Ovary (tissue), 9 donors: ENCODE measurements around the gene TSPAN14. TPM values are rescaled to one million over a fixed set of nuclear protein-coding genes. Genes with fewer than 3 reads are reported as not detected.
A peak's percentile ranks its signal among the peaks of the same experiment; 100 is the strongest.

Source experiments
- DNase-seq, 5 donors: peaks; one replicate each; pipeline ENCODE4 v3.0.0-alpha.2; 2019 to 2020
- H3K27ac ChIP-seq, 2 donors: fragments of 200-600 bp; one replicate each; pipeline versions ENCODE4 v1.5.1 to v1.8.0; 2019 to 2022
- H3K27me3 ChIP-seq: fragments of 200-600 bp; one replicate; pipeline ENCODE4 v1.8.0; 2022
- H3K36me3 ChIP-seq: fragments of 200-600 bp; sonication (generic); one replicate; pipeline ENCODE4 v1.5.1; 2019
- H3K4me1 ChIP-seq: one replicate; pipeline ENCODE4 v1.8.1; 2013; ENCODE audit warnings: mild to moderate bottlenecking, moderate library complexity; ENCODE audit not compliant: insufficient read depth
- H3K4me3 ChIP-seq: fragments of 200-600 bp; sonication (generic); one replicate; pipeline ENCODE4 v1.5.1; 2017
- H3K9me3 ChIP-seq, 2 donors: fragments of 200-600 bp in 1 of 2; sonication (generic) in 1 of 2; one replicate each; pipeline versions ENCODE4 v1.5.1 to v1.8.1; 2013 to 2019; ENCODE audit warnings: mild to moderate bottlenecking in 1 of 2, moderate library complexity in 1 of 2
- EP300 ChIP-seq: sonication (generic); formaldehyde crosslinking; IDR thresholded peaks from one replicate; pipeline ENCODE4 v1.6.1; 2017; ENCODE audit warnings: antibody characterized with exemption
- POLR2A ChIP-seq: fragments of 450-650 bp; IDR thresholded peaks from one replicate; pipeline ENCODE4 v1.6.1; 2017; ENCODE audit warnings: antibody characterized with exemption, mild to moderate bottlenecking, moderate library complexity
- WGBS, 3 donors: extraction: QIAGEN DNeasy Blood & Tissue Kit in 1 of 3; methylation state at CpG; one replicate each; pipeline versions ENCODE4 v1.1.5 to v1.1.7; 2013 to 2017; 5-methylcytosine and 5-hydroxymethylcytosine counted together
- intact Hi-C, 4 donors: fragments of 100-400 bp; cut with DNase I; formaldehyde crosslinking; loops; one replicate each; pipeline versions ENCODE4 v1.11.0 to v1.15.1; 2022 to 2023
- polyA plus RNA-seq, 2 donors: library from polyadenylated mRNA; stranded (reverse); fragments of 200-250 nt in 1 of 2; fragments of 350-450 nt in 1 of 2; fragmentation: Illumina TruSeq in 1 of 2; extraction: RNeasy Lipid Tissue Mini Kit (QIAGEN cat#74804) in 1 of 2; gene quantifications; one replicate each; pipeline ENCODE4 v1.2.3, GENCODE V29; 2013 to 2014
- total RNA-seq, 7 donors: library from RNA; depleted of rRNA in 2 of 7; stranded (reverse); fragments of >200 nt in 2 of 7; fragmentation: NEBNext Ultra II Directional in 3 of 7; extraction: Animal tissue kit (Norgen Biotek cat#: 25700) in 3 of 7; gene quantifications; one replicate each; pipeline versions ENCODE4 v1.1.0 to v1.2.4, GENCODE V29; 2016 to 2023
- TF ChIP-seq, protein P1 (sequence below), 3 donors: fragments of 450-650 bp in 2 of 3; fragments of 200-600 bp in 1 of 3; IDR thresholded peaks; one replicate each; pipeline versions ENCODE4 v1.5.1 to v1.8.0; 2016 to 2022; ENCODE audit warnings: antibody characterized with exemption in 3 of 3, mild to moderate bottlenecking in 1 of 3
- donor health status: DM: no; HTN: no; CAD: no; lungs with moderate emphysema.
- donor health status: DM: no; HTN: no; CAD: no.
- donor health status: Bipolar disorder and iron deficiency.
- donor health status: DM: yes; HTN: yes; CAD: no.
- donor health status: DM: no; HTN: no; CAD: no.
- donor health status: DM: yes; HTN: yes; CAD: no.

Gene TSPAN14
- total and polyA plus RNA-seq, 9 donors = 35.4 to 103 (median 74.8) TPM

DNA sequence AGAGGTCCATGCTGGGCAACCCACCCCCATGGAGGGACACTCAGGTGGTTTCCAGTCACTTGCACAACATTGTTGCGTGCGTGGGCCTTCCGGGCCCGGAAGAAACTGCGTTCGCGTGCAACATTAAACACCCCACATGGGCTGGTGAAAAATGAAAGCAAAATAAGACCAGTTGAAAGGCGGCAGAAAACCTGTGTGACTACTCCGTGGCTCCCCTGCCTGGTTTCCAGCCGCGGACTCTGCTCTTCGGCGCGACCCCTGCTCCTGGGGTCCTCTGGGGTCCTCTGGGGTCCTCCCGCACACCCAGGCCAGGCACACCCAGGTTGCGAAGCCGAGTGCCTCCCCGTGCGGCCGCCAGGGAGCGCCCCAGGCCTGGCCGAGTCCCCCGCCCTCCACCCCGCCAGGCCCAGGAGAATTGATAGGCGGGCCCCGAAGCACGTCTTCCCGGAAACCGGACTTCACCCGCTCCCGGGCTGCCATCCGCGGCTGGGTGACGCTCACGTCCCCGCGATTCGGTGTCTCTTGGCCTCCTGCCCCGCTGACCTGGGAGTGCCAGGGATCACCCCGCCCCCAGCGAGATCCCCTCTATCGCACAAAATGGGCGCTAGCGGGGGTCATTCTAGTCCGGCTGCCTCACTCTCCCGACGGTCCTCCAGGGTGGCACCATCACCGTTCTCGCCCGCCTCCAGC lies 81.7 kb downstream of the TSPAN14 start:
- TF ChIP-seq EP300 = no peak
- no peak for TF ChIP-seq POLR2A
- TF ChIP-seq, protein P1, sequence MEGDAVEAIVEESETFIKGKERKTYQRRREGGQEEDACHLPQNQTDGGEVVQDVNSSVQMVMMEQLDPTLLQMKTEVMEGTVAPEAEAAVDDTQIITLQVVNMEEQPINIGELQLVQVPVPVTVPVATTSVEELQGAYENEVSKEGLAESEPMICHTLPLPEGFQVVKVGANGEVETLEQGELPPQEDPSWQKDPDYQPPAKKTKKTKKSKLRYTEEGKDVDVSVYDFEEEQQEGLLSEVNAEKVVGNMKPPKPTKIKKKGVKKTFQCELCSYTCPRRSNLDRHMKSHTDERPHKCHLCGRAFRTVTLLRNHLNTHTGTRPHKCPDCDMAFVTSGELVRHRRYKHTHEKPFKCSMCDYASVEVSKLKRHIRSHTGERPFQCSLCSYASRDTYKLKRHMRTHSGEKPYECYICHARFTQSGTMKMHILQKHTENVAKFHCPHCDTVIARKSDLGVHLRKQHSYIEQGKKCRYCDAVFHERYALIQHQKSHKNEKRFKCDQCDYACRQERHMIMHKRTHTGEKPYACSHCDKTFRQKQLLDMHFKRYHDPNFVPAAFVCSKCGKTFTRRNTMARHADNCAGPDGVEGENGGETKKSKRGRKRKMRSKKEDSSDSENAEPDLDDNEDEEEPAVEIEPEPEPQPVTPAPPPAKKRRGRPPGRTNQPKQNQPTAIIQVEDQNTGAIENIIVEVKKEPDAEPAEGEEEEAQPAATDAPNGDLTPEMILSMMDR (IDR thresholded peaks at IDR 0.05) = peak; percentile 14 to 22 (median 20)
- Histone ChIP-seq H3K4me1 (no peaks in the 10 kb centered on the region), H3K9me3 (no peaks in the 10 kb centered on the region), H3K4me3 (peak overlapping the region; percentile 32), H3K27me3 (no peaks in the 10 kb centered on the region), H3K27ac (no peak overlapping the region), H3K36me3 (no peaks in the 10 kb centered on the region)
- intact Hi-C loops = no loop called here
- 35 to 56% (median 50%) methylated on average over 41 to 50 of the region's 50 CpGs for WGBS, 3 donors
- DNase-seq = peak; percentile 28 to 73 (median 68)

DNA sequence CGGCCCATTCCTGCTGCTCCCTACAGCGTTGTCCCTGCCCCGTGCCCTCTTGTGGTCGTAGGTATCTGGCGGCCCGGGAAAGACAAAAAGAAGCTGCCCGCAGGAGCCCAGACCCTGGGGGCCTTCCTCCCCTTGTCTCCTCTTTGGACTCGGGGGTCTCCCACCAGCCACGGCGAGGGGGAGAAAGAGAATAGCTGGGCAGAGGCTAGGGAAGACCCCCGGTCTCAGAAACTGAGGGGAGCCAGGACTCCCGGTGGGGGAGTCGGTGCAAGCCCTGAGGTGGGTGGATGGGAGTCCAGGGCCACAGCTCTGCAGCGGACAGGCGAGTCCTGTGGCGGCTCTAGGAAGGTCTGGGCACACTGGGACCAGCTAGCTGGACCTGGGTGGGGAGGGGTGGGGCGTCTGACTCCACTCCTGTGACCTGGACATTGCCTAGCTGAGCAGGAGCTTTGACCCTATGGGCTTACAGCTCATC lies 82.3 kb downstream of the TSPAN14 start:
- H3K27ac ChIP-seq = no peak overlapping the region
- no peaks in the 10 kb centered on the region for H3K27me3 ChIP-seq

DNA sequence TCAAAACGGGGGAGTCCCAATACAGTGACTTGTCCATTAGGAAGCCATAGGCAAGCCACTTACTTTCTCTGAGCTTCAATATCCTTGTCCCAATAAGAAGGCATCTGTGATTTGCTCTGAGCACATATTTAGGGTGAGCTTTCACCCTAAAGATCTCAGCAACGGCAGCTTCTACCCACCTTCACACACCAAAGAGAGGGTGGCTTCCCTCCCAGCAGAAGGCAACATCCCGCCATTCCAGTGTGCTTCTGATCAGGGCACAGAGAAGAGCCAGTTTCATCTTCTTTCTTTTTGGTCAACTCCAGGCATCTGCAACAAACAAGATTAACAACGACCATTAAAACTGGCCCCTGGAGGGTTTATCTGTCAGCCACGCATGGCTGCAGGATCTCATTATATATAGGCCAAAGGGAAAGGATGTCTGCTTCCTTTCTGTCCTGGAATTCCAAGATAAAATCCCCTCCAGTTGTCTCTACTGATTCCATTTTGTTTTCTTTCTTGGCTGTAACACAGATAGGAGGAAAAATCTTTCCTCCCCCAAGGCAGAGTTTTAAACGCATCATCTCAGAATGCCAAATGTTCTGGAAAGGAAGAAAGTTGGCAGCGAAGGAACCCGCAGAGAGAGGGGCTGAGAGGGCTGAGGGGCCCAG lies 83.1 kb downstream of the TSPAN14 start:
- no peak for DNase-seq
- no peaks in the 10 kb centered on the region for H3K36me3 ChIP-seq
- H3K4me1 ChIP-seq = no peaks in the 10 kb centered on the region
- no peak overlapping the region for H3K4me3 ChIP-seq
- WGBS, 3 donors = 34 to 36% (median 35%) methylated on average over 8 of the region's 8 CpGs
- TF ChIP-seq POLR2A (no peak), EP300 (no peak)
- TF ChIP-seq, protein P1 (IDR thresholded peaks at IDR 0.05) = no peak
- H3K9me3 ChIP-seq = no peaks in the 10 kb centered on the region
- no peak overlapping the region for H3K27ac ChIP-seq
- intact Hi-C loops = no loop called here
- H3K27me3 ChIP-seq = no peaks in the 10 kb centered on the region

More for the DNA sequence above, 82.3 kb downstream of the TSPAN14 start:
- 75 to 84% (median 76%) methylated on average over 17 of the region's 17 CpGs for WGBS, 3 donors
- H3K4me3 ChIP-seq = no peak overlapping the region
- intact Hi-C loops = no loop called here
- H3K4me1 ChIP-seq = no peaks in the 10 kb centered on the region
- H3K9me3 ChIP-seq = no peaks in the 10 kb centered on the region
- no peak for DNase-seq
- TF ChIP-seq EP300 = no peak
- no peaks in the 10 kb centered on the region for H3K36me3 ChIP-seq

DNA sequence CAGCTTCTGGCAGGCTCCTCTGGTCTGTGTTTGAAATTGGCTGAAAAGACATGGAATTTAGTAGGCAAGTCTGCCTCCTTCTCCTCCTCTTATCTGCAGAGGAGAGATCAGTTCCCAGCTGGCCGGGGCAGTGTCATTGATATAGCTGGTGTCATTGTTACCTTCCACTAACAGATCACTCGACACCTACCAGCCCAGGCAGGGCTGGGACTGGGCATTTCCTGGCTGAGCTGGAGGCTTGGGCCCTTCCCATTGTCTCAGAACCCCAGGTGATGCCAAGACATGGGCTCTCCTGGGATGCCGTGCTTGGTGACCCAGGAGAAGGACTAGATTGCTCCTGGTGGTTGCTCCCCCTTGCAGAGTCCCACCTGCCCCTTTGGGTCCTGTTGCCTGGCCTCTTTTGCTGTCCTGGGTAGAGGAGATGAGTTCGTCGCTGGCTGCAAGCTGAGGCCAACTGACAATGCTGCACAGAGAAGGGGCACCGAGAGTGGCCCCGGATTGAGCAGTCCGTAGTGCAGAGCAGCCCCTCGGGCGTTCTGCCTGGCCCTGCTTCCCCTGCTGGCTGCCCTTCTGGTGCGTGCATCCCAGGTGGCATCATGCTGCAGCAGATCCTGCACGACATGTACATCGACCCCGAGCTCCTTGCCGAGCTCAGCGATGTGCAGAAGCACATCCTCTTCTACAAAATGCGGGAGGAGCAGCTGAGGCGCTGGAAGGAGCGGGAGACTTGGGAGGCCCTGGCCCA lies 83.8 kb downstream of the TSPAN14 start, which contains the start of gene SH2D4B:
Gene SH2D4B (plus strand): TSS at position 167 of the 745 bp plus-strand sequence. CDS start 430 bp downstream, at position 597.
- intact Hi-C loops = no loop called here
- TF ChIP-seq, protein P1 (IDR thresholded peaks at IDR 0.05) = no peak
- TF ChIP-seq POLR2A (no peak), EP300 (no peak)

More for the DNA sequence above, 83.8 kb downstream of the TSPAN14 start, which contains the start of gene SH2D4B:
- 89 to 92% (median 90%) methylated on average over 19 of the region's 19 CpGs for WGBS, 3 donors
- Histone ChIP-seq H3K36me3 (no peaks in the 10 kb centered on the region), H3K4me1 (no peaks in the 10 kb centered on the region), H3K9me3 (no peaks in the 10 kb centered on the region), H3K27me3 (no peaks in the 10 kb centered on the region), H3K27ac (no peak within 1 kb of the TSS), H3K4me3 (no peak within 1 kb of the TSS)
- no peak for DNase-seq
